ENCODE results near the gene TPRG1. TPM values are rescaled to one million over a fixed set of nuclear protein-coding genes. Genes with fewer than 3 reads are reported as not detected.

The TPRG1 gene
- total and polyA plus RNA-seq, 2 donors (not counting 3 experiments of a cell fraction or from before 2014, with no cell fraction given) = 0.30 TPM; not detected in 1

DNA sequence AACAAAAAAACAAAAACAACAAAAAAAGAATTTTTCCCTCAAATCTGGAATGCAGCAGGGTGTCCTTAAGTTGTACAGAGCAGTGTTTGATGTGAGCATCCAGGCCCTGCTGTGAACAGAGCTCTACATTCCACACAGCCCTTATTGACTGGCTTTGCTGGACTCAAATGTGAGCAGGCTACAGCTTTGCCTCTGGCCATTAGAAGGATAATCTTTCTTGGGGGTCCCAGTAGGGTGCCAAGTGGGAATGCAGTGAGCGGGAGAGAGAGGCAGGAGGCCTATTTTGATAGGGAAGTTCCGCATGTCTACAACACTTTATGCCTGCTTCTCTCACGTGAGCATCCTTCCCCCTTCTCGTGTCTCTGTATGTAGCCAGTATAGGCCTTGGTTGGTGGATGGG is 34.4 kb upstream of the TPRG1 start:
- no peaks in the 10 kb centered on the region for H3K79me2 ChIP-seq (ENCODE audit: control insufficient read depth, insufficient read depth, low read length)
- H3K27ac ChIP-seq (ENCODE audit: insufficient read depth, low read depth, low read length) = no peak overlapping the region
- H3K9me3 ChIP-seq (replicated peaks; ENCODE audit: control insufficient read depth, insufficient read depth, low read length) = no peaks in the 10 kb centered on the region
- TF ChIP-seq POLR2A (IDR thresholded peaks at IDR 0.05; ENCODE audit: low read depth, low read length) = no peak
- TF ChIP-seq EZH2 (IDR thresholded peaks at IDR 0.05; ENCODE audit: borderline replicate concordance, low read depth, low read length, severe bottlenecking) = no peak
- TF ChIP-seq MYC (IDR thresholded peaks at IDR 0.05; ENCODE audit: low read depth, low read length) = no peak
- no peak for TF ChIP-seq GATA2 (IDR thresholded peaks at IDR 0.05; ENCODE audit: insufficient read depth, insufficient read length, low read depth, low read length)
- no peak for TF ChIP-seq JUN (IDR thresholded peaks at IDR 0.05; ENCODE audit: borderline replicate concordance, insufficient read depth, insufficient read length, low read depth)
- TF ChIP-seq, protein P1, sequence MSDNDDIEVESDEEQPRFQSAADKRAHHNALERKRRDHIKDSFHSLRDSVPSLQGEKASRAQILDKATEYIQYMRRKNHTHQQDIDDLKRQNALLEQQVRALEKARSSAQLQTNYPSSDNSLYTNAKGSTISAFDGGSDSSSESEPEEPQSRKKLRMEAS (IDR thresholded peaks at IDR 0.05; ENCODE audit: insufficient read depth, insufficient read length) = no peak
- TF ChIP-seq, protein P2, sequence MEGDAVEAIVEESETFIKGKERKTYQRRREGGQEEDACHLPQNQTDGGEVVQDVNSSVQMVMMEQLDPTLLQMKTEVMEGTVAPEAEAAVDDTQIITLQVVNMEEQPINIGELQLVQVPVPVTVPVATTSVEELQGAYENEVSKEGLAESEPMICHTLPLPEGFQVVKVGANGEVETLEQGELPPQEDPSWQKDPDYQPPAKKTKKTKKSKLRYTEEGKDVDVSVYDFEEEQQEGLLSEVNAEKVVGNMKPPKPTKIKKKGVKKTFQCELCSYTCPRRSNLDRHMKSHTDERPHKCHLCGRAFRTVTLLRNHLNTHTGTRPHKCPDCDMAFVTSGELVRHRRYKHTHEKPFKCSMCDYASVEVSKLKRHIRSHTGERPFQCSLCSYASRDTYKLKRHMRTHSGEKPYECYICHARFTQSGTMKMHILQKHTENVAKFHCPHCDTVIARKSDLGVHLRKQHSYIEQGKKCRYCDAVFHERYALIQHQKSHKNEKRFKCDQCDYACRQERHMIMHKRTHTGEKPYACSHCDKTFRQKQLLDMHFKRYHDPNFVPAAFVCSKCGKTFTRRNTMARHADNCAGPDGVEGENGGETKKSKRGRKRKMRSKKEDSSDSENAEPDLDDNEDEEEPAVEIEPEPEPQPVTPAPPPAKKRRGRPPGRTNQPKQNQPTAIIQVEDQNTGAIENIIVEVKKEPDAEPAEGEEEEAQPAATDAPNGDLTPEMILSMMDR (IDR thresholded peaks at IDR 0.05; ENCODE audit: extremely low read depth in 1 of 2, insufficient read depth in 1 of 2, low read depth in 1 of 2, low read length in 2 of 2) = no peak
- no peak for TF ChIP-seq FOS (IDR thresholded peaks at IDR 0.05; ENCODE audit: borderline replicate concordance, insufficient read depth, low read length)
- no peak for TF ChIP-seq POLR2AphosphoS5 (IDR thresholded peaks at IDR 0.05; ENCODE audit: insufficient read depth, low read depth, low read length)
- no peaks in the 10 kb centered on the region for H3K9me1 ChIP-seq (replicated peaks; ENCODE audit: control insufficient read depth, extremely low read depth, insufficient read depth, low read length)
- H3K27me3 ChIP-seq (ENCODE audit: control insufficient read depth in 2 of 2, insufficient read depth in 2 of 2, low read length in 2 of 2) = peaks cover 12 to 13% of the 10 kb centered on the region in 2 experiments
- no peaks in the 10 kb centered on the region for H4K20me1 ChIP-seq (replicated peaks; ENCODE audit: control insufficient read depth, extremely low read depth, insufficient read depth, low read length)
- H3K4me2 ChIP-seq (ENCODE audit: insufficient read depth, low read length) = no peak overlapping the region
- H3K4me1 ChIP-seq (ENCODE audit: control insufficient read depth, extremely low read depth, insufficient read depth, low read length) = peaks cover 5% of the 10 kb centered on the region
- FAIRE-seq (no peak), DNase-seq (ENCODE audit: low read depth, low spot score) (no peak)
- dilution Hi-C loops (cut with MboI; ENCODE audit: extremely low pct_ligation_motif_present, low sequenced_read_pairs) = no loop called here
- H3K36me3 ChIP-seq (ENCODE audit: control insufficient read depth in 2 of 2, extremely low read depth in 1 of 2, insufficient read depth in 2 of 2, low read length in 2 of 2) = no peaks in the 10 kb centered on the region
- H3K9ac ChIP-seq (replicated peaks; ENCODE audit: extremely low read depth, insufficient read depth, low read length) = no peak overlapping the region
- H2AFZ ChIP-seq (ENCODE audit: low read depth, low read length) = no peak overlapping the region
- BruUV-seq (replicated peaks) = no TSS peak
- CTCF ChIA-PET = interaction anchor here (1.4 kb wide), 1 partner anchor 1399 kb away, joined by 3 read pairs; no protein-coding TSS in a partner anchor
- POLR2A ChIA-PET = no interaction called here
- intact Hi-C loops (cut with micrococcal nuclease) = no loop called here
- H3K4me3 ChIP-seq (replicated peaks in 1 of 3; ENCODE audit: insufficient read depth in 1 of 3, low read depth in 1 of 3, low read length in 3 of 3) = no peak overlapping the region

All from endothelial cell of umbilical vein (primary cell).